ENCODE results near the gene ABCC9. TPM values are rescaled to one million over a fixed set of nuclear protein-coding genes. Genes with fewer than 3 reads are reported as not detected.

The ABCC9 gene
- total RNA-seq, 1 donor from 2014 or later: 2.6 TPM

GRCh38 chr12:21819236-21819635 lies 122.0 kb downstream of the ABCC9 start:
- no peak for TF ChIP-seq CTCF (conservative IDR thresholded peaks at IDR 0.05)
- Mint-ChIP-seq H3K4me1 (ENCODE audit: unreplicated experiment) (peaks cover 6% of the 10 kb centered on the region), H3K27ac (peak overlapping the region; percentile 81), H3K9me3 (no peaks in the 10 kb centered on the region), H3K36me3 (no peaks in the 10 kb centered on the region), H3K27me3 (peaks cover 2% of the 10 kb centered on the region), H3K4me3 (peak overlapping the region; percentile 44)
- DNase-seq (ENCODE audit: extremely low spot score, unreplicated experiment): no peak

DNA sequence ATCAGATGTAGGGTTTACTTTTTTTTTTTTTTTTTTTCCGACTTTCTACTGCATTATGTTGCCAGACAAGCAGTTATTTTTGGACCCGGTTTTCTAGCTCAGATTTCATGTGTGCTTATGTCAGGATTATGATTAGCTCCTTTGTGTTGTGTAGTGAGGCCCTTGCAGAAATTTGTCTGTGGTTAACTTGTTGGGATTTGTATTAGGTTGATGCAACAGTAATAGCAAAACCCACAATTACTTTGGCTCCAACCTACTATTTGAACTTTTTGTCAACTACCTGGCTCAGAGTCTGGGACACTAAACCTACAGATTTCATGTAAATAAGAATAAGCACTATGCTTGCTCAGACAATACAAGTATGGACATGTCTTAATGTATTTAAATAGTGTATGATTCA lies 122.6 kb downstream of the ABCC9 start:
- Mint-ChIP-seq H3K4me3 (no peak overlapping the region), H3K27me3 (peaks cover 2% of the 10 kb centered on the region), H3K36me3 (no peaks in the 10 kb centered on the region), H3K9me3 (no peaks in the 10 kb centered on the region), H3K27ac (no peak overlapping the region), H3K4me1 (ENCODE audit: unreplicated experiment) (peaks cover 6% of the 10 kb centered on the region)
- TF ChIP-seq CTCF (conservative IDR thresholded peaks at IDR 0.05): no peak
- no peak for DNase-seq (ENCODE audit: extremely low spot score, unreplicated experiment)

GRCh38 chr12:21815306-21816062 lies 125.7 kb downstream of the ABCC9 start:
- no peak for DNase-seq (ENCODE audit: extremely low spot score, unreplicated experiment)
- Mint-ChIP-seq H3K9me3 (no peaks in the 10 kb centered on the region), H3K4me1 (ENCODE audit: unreplicated experiment) (peaks cover 6% of the 10 kb centered on the region), H3K27ac (no peak overlapping the region), H3K36me3 (no peaks in the 10 kb centered on the region), H3K4me3 (no peak overlapping the region), H3K27me3 (peaks cover 2% of the 10 kb centered on the region)
- TF ChIP-seq CTCF (conservative IDR thresholded peaks at IDR 0.05): no peak

DNA sequence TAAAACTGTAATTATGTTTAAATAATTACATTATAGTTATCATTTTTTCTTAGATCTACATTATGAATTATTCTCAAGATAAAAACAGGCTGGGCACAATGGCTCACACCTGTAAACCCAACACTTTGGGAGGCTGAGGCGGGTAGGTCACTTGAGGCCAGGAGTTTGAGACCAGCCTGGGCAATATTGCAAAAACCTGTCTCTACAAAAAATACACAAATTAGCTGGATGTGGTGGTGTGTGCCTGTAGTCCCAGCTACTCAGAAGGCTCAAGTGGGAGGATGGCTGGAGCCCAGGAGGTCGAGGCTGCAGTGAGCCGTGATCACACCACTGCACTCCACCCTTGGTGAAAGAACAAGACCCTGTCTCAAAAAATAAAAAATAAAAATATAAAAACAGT lies 126.4 kb downstream of the ABCC9 start:
- no peak for TF ChIP-seq CTCF (conservative IDR thresholded peaks at IDR 0.05)
- Mint-ChIP-seq H3K4me1 (ENCODE audit: unreplicated experiment) (peaks cover 6% of the 10 kb centered on the region), H3K27ac (no peak overlapping the region), H3K36me3 (no peaks in the 10 kb centered on the region), H3K9me3 (no peaks in the 10 kb centered on the region), H3K27me3 (peaks cover 2% of the 10 kb centered on the region), H3K4me3 (no peak overlapping the region)
- DNase-seq (ENCODE audit: extremely low spot score, unreplicated experiment): no peak

GRCh38 chr12:21814327-21814726 lies 126.9 kb downstream of the ABCC9 start:
- DNase-seq (ENCODE audit: extremely low spot score, unreplicated experiment): no peak
- no peaks in the 10 kb centered on the region for H3K9me3 Mint-ChIP-seq
- no peaks in the 10 kb centered on the region for H3K36me3 Mint-ChIP-seq
- H3K27me3 Mint-ChIP-seq: peaks cover 2% of the 10 kb centered on the region
- no peak overlapping the region for H3K4me3 Mint-ChIP-seq
- no peak overlapping the region for H3K27ac Mint-ChIP-seq
- TF ChIP-seq CTCF (conservative IDR thresholded peaks at IDR 0.05): no peak
- H3K4me1 Mint-ChIP-seq (ENCODE audit: unreplicated experiment): peaks cover 3% of the 10 kb centered on the region
